Caco-2 (cell line): ENCODE data around the gene TDRKH. TPM values are rescaled to one million over a fixed set of nuclear protein-coding genes. Genes with fewer than 3 reads are reported as not detected.
A peak's percentile ranks its signal among the peaks of the same experiment; 100 is the strongest.

ENCODE experiments used
- BruUV-seq: library from RNA; stranded (reverse); fragments of 400-500 nt; replicated peaks from 2 replicates; lab custom pipeline; 2021; lab: Mats Ljungman, UMichigan
- CTCF ChIA-PET: fragments of 300-600 bp; sonication (Branson Sonifier 250); formaldehyde crosslinking; loops from one replicate; lab custom pipeline; 2022; ENCODE audit warnings: antibody characterized with exemption; lab: Charles Lee
- POLR2A ChIA-PET: fragments of 300-600 bp; sonication (Branson Sonifier 250); formaldehyde crosslinking; loops from one replicate; lab custom pipeline; 2022; ENCODE audit warnings: antibody characterized with exemption; lab: Charles Lee
- DNase-seq, 2 experiments: peaks; one replicate each; pipeline versions ENCODE4 v3.0.0 to v3.0.0-alpha.2; 2020 to 2022
- H3K27me3 ChIP-seq: replicated peaks from 2 replicates; pipeline ENCODE4 v1.6.0; 2011; ENCODE audit warnings: low read length; ENCODE audit not compliant: control insufficient read depth, insufficient read depth
- H3K36me3 ChIP-seq: 2 replicates; pipeline ENCODE4 v1.5.1; 2011; ENCODE audit warnings: low read length; ENCODE audit not compliant: control insufficient read depth, insufficient read depth
- H3K4me1 ChIP-seq: fragments of 250-450 bp; sonication (Bioruptor Pico); 2 replicates; pipeline ENCODE4 v1.5.1; 2020; ENCODE audit warnings: mild to moderate bottlenecking
- H3K4me3 ChIP-seq: 2 replicates; pipeline ENCODE4 v1.5.1; 2011; ENCODE audit warnings: low read depth, mild to moderate bottlenecking, control low read depth, low read length
- H3K9me3 ChIP-seq: fragments of 250-450 bp; sonication (Bioruptor Pico); 2 replicates; pipeline ENCODE4 v1.5.1; 2020; ENCODE audit warnings: mild to moderate bottlenecking, moderate library complexity
- H3K27ac Mint-ChIP-seq: one replicate; pipeline ENCODE4 v1.8.0; 2022; ENCODE audit warnings: mixed read lengths; ENCODE audit not compliant: unreplicated experiment
- H3K27me3 Mint-ChIP-seq: one replicate; pipeline ENCODE4 v1.8.0; 2022; ENCODE audit warnings: mixed read lengths; ENCODE audit not compliant: insufficient read depth, unreplicated experiment
- H3K36me3 Mint-ChIP-seq: one replicate; pipeline ENCODE4 v1.8.0; 2022; ENCODE audit warnings: mild to moderate bottlenecking, mixed read lengths; ENCODE audit not compliant: insufficient read depth, unreplicated experiment
- H3K4me1 Mint-ChIP-seq: one replicate; pipeline ENCODE4 v1.8.0; 2022; ENCODE audit warnings: low read depth, mixed read lengths; ENCODE audit not compliant: unreplicated experiment
- H3K4me3 Mint-ChIP-seq: one replicate; pipeline ENCODE4 v1.8.0; 2022; ENCODE audit warnings: mild to moderate bottlenecking, moderate library complexity, mixed read lengths; ENCODE audit not compliant: unreplicated experiment
- H3K9me3 Mint-ChIP-seq: one replicate; pipeline ENCODE4 v1.8.0; 2022; ENCODE audit warnings: mixed read lengths; ENCODE audit not compliant: unreplicated experiment
- CTCF ChIP-seq, 2 experiments: fragments of 200-600 bp in 1 of 2; IDR thresholded peaks; 1 replicate in 1 of 2; 2 replicates in 1 of 2; pipeline versions ENCODE4 v1.5.1 to v1.8.0; 2011 to 2022; ENCODE audit warnings: antibody characterized with exemption in 1 of 2, control low read depth in 1 of 2, inconsistent platforms in 1 of 2, low read depth in 1 of 2, low read length in 1 of 2, mild to moderate bottlenecking in 1 of 2, moderate library complexity in 1 of 2; ENCODE audit not compliant: insufficient read depth in 1 of 2, severe bottlenecking in 1 of 2, unreplicated experiment in 1 of 2
- intact Hi-C: fragments of 100-400 bp; cut with micrococcal nuclease; formaldehyde crosslinking; loops from one replicate; pipeline ENCODE4 v1.10.0; 2022; ENCODE audit not compliant: unreplicated experiment
- total RNA-seq: library from RNA; stranded (reverse); gene quantifications from 2 replicates; pipeline ENCODE4 v1.2.3, GENCODE V29; 2022

Gene TDRKH
- total RNA-seq, 1 experiment from 2014 or later = 15.0 TPM

GRCh38 chr1:151837197-151837596, 46.9 kb upstream of the TDRKH start:
- Mint-ChIP-seq H3K9me3 (no peaks in the 10 kb centered on the region), H3K27ac (no peak overlapping the region), H3K36me3 (peaks cover 15% of the 10 kb centered on the region), H3K4me3 (no peak overlapping the region), H3K4me1 (peaks cover 26% of the 10 kb centered on the region), H3K27me3 (no peaks in the 10 kb centered on the region)
- DNase-seq = no peak
- no TSS peak for BruUV-seq
- Histone ChIP-seq H3K9me3 (no peaks in the 10 kb centered on the region), H3K27me3 (no peaks in the 10 kb centered on the region), H3K36me3 (no peaks in the 10 kb centered on the region; the same call in 1 of the 2 replicates), H3K4me1 (peaks cover 20% of the 10 kb centered on the region), H3K4me3 (no peak overlapping the region)
- intact Hi-C loops = loop anchor here (2.0 to 5.0 kb wide), 5 partner anchors 45 to 385 kb away; partner anchors contain the start of gene TDRKH
- TF ChIP-seq CTCF (IDR thresholded peaks at IDR 0.05; ENCODE audit: insufficient read depth in 1 of 2, low read depth in 1 of 2, low read length in 1 of 2, severe bottlenecking in 1 of 2, unreplicated experiment in 1 of 2) = no peak
- ChIA-PET CTCF (interaction anchor here (0.6 to 1.4 kb wide), 18 partner anchors 9 to 298 kb away, joined by 3 to 10 read pairs (median 4); partner anchors contain the start of genes MRPL9 and TUFT1), POLR2A (no interaction called here)

GRCh38 chr1:151835596-151835995, 45.3 kb upstream of the TDRKH start:
- intact Hi-C loops = loop anchor here (5.0 kb wide), 4 partner anchors 43 to 383 kb away; partner anchors contain the start of gene TDRKH
- H3K9me3 ChIP-seq = no peaks in the 10 kb centered on the region
- DNase-seq = no peak
- peak overlapping the region; percentile 45 for H3K27ac Mint-ChIP-seq
- no peaks in the 10 kb centered on the region for H3K27me3 Mint-ChIP-seq
- H3K4me1 Mint-ChIP-seq = peaks cover 22% of the 10 kb centered on the region
- H3K36me3 Mint-ChIP-seq = peaks cover 15% of the 10 kb centered on the region
- CTCF ChIA-PET = interaction anchor here (1.3 to 1.4 kb wide), 2 partner anchors 101 to 142 kb away, joined by 7 to 10 read pairs; no protein-coding TSS in a partner anchor
- POLR2A ChIA-PET = no interaction called here
- H3K4me3 ChIP-seq = no peak overlapping the region
- H3K4me3 Mint-ChIP-seq = no peak overlapping the region
- H3K4me1 ChIP-seq = peaks cover 20% of the 10 kb centered on the region
- TF ChIP-seq CTCF (IDR thresholded peaks at IDR 0.05; ENCODE audit: insufficient read depth in 1 of 2, low read depth in 1 of 2, low read length in 1 of 2, severe bottlenecking in 1 of 2, unreplicated experiment in 1 of 2) = no peak
- H3K9me3 Mint-ChIP-seq = no peaks in the 10 kb centered on the region
- no peaks in the 10 kb centered on the region for H3K27me3 ChIP-seq
- no peaks in the 10 kb centered on the region for H3K36me3 ChIP-seq
- BruUV-seq = no TSS peak

- no peak for DNase-seq
- H3K27ac Mint-ChIP-seq = no peak overlapping the region
- H3K36me3 ChIP-seq = no peaks in the 10 kb centered on the region
- intact Hi-C loops = no loop called here
- TF ChIP-seq CTCF (IDR thresholded peaks at IDR 0.05; ENCODE audit: insufficient read depth in 1 of 2, low read depth in 1 of 2, low read length in 1 of 2, severe bottlenecking in 1 of 2, unreplicated experiment in 1 of 2) = no peak
- no peaks in the 10 kb centered on the region for H3K9me3 Mint-ChIP-seq
- H3K27me3 Mint-ChIP-seq = no peaks in the 10 kb centered on the region
- no peak overlapping the region for H3K4me3 Mint-ChIP-seq
- no peak overlapping the region for H3K4me3 ChIP-seq
- H3K36me3 Mint-ChIP-seq = peaks cover 12% of the 10 kb centered on the region
- no TSS peak for BruUV-seq
- peaks cover 20% of the 10 kb centered on the region for H3K4me1 ChIP-seq
- POLR2A ChIA-PET = no interaction called here
- no peaks in the 10 kb centered on the region for H3K9me3 ChIP-seq
- peaks cover 27% of the 10 kb centered on the region for H3K4me1 Mint-ChIP-seq
- H3K27me3 ChIP-seq = no peaks in the 10 kb centered on the region
- CTCF ChIA-PET = no interaction called here
Observed at GRCh38 chr1:151834239-151834638, 43.9 kb upstream of the TDRKH start.
